Activated T-helper 1 cell treated with Interleukin-2 at 50 U/mL for 16 hours (primary cell): ENCODE data around the gene CASP12.

Source experiments
- DNase-seq: peaks from one replicate; pipeline ENCODE4 v3.0.0-alpha.2; 2020; ENCODE audit warnings: low read depth

Gene CASP12

GRCh38 chr11:104837969-104838639 lies 60.2 kb downstream of the CASP12 start:
- DNase-seq = no peak

- no peak for DNase-seq
Measured at GRCh38 chr11:104836691-104837090, 61.6 kb downstream of the CASP12 start.
